Neuronal stem cell (in vitro differentiated cells): Measurements from ENCODE around the gene EFNB2. TPM values are rescaled to one million over a fixed set of nuclear protein-coding genes. Genes with fewer than 3 reads are reported as not detected.

Experiments
- DNase-seq: peaks from one replicate; pipeline ENCODE4 v3.0.0-alpha.2; 2013; ENCODE audit warnings: low spot score
- H2AFZ ChIP-seq: one replicate; pipeline ENCODE4 v1.6.1; 2013; ENCODE audit warnings: mild to moderate bottlenecking, low read length, inconsistent platforms
- H2AK5ac ChIP-seq: 2 replicates; pipeline ENCODE4 v1.6.1; 2013; ENCODE audit warnings: low read depth, mild to moderate bottlenecking, inconsistent platforms, low read length, moderate library complexity, mixed read lengths
- H2BK120ac ChIP-seq: 2 replicates; pipeline ENCODE4 v1.6.1; 2013; ENCODE audit warnings: low read depth, mild to moderate bottlenecking, inconsistent platforms, low read length, moderate library complexity, mixed read lengths
- H2BK12ac ChIP-seq: one replicate; pipeline ENCODE4 v1.6.1; 2013; ENCODE audit warnings: low read length, inconsistent platforms
- H2BK15ac ChIP-seq: 2 replicates; pipeline ENCODE4 v1.6.1; 2013; ENCODE audit warnings: mild to moderate bottlenecking, low read length, inconsistent platforms, mixed read lengths
- H2BK5ac ChIP-seq: one replicate; pipeline ENCODE4 v1.6.1; 2013; ENCODE audit warnings: inconsistent platforms, mild to moderate bottlenecking, low read length, moderate library complexity
- H3K14ac ChIP-seq: one replicate; pipeline ENCODE4 v1.6.1; 2013; ENCODE audit warnings: low read length, inconsistent platforms
- H3K18ac ChIP-seq: 2 replicates; pipeline ENCODE4 v1.6.1; 2013; ENCODE audit warnings: low read length, inconsistent platforms
- H3K23ac ChIP-seq: 2 replicates; pipeline ENCODE4 v1.6.1; 2013; ENCODE audit warnings: low read depth, mild to moderate bottlenecking, mixed read lengths, low read length, inconsistent platforms; ENCODE audit not compliant: poor library complexity
- H3K27ac ChIP-seq: replicated peaks from 3 replicates; pipeline ENCODE4 v1.5.1; 2013; ENCODE audit warnings: low read length, inconsistent platforms
- H3K27me3 ChIP-seq, 3 experiments: 2 replicates each; pipeline ENCODE4 v1.6.1; 2013; ENCODE audit warnings: low read length in 3 of 3, mild to moderate bottlenecking in 2 of 3, inconsistent platforms in 1 of 3, low read depth in 1 of 3, mixed read lengths in 1 of 3, moderate library complexity in 1 of 3; ENCODE audit not compliant: control insufficient read depth in 3 of 3, insufficient read depth in 3 of 3
- H3K36me3 ChIP-seq, 2 donors: replicated peaks in 1 of 2; 2 replicates each; pipeline ENCODE4 v1.6.1; 2013; ENCODE audit warnings: low read length in 2 of 2; ENCODE audit not compliant: control insufficient read depth in 2 of 2, insufficient read depth in 2 of 2
- H3K4ac ChIP-seq: 2 replicates; pipeline ENCODE4 v1.6.1; 2013; ENCODE audit warnings: inconsistent platforms, mild to moderate bottlenecking, low read length, moderate library complexity
- H3K4me1 ChIP-seq, 2 donors: 1 replicate in 1 of 2; 2 replicates in 1 of 2; pipeline ENCODE4 v1.6.1; 2013; ENCODE audit warnings: low read length in 2 of 2, low read depth in 1 of 2; ENCODE audit not compliant: control insufficient read depth in 2 of 2, insufficient read depth in 1 of 2
- H3K4me2 ChIP-seq: one replicate; pipeline ENCODE4 v1.6.1; 2013; ENCODE audit warnings: mild to moderate bottlenecking, low read length, inconsistent platforms; ENCODE audit not compliant: insufficient read depth, poor library complexity, severe bottlenecking
- H3K4me3 ChIP-seq, 2 donors: 2 replicates each; pipeline ENCODE4 v1.5.1; 2013; ENCODE audit warnings: low read length in 2 of 2, mild to moderate bottlenecking in 2 of 2, inconsistent platforms in 1 of 2, moderate library complexity in 1 of 2
- H3K79me1 ChIP-seq: one replicate; pipeline ENCODE4 v1.6.1; 2013; ENCODE audit warnings: low read depth, mild to moderate bottlenecking, inconsistent platforms, low read length, moderate library complexity
- H3K9ac ChIP-seq: one replicate; pipeline ENCODE4 v1.6.1; 2013; ENCODE audit warnings: mild to moderate bottlenecking, low read depth, low read length, inconsistent platforms; ENCODE audit not compliant: poor library complexity
- H3K9me3 ChIP-seq, 2 donors: replicated peaks in 1 of 2; 2 replicates each; pipeline versions ENCODE3 to v1.6.1; 2013; ENCODE audit warnings: low read length in 2 of 2, mild to moderate bottlenecking in 2 of 2, inconsistent platforms in 1 of 2, low read depth in 1 of 2, mixed read lengths in 1 of 2, moderate library complexity in 1 of 2; ENCODE audit not compliant: control insufficient read depth in 2 of 2, insufficient read depth in 1 of 2
- H4K8ac ChIP-seq: one replicate; pipeline ENCODE4 v1.6.1; 2013; ENCODE audit warnings: low read depth, mild to moderate bottlenecking, inconsistent platforms, low read length, moderate library complexity
- H4K91ac ChIP-seq: one replicate; pipeline ENCODE4 v1.6.1; 2013; ENCODE audit warnings: low read length, low read depth, mild to moderate bottlenecking, inconsistent platforms; ENCODE audit not compliant: poor library complexity
- WGBS, 2 donors: extraction: QIAGEN DNeasy Blood & Tissue Kit; methylation state at CpG; one replicate each; pipeline ENCODE4 v1.1.7; 2013; ENCODE audit warnings: missing lambda C conversion rate in 2 of 2, mixed read lengths in 1 of 2; ENCODE audit not compliant: insufficient read length in 2 of 2, insufficient replicate concordance in 1 of 2; ENCODE audit errors: extremely low coverage in 2 of 2; 5-methylcytosine and 5-hydroxymethylcytosine counted together
- polyA plus RNA-seq, 2 experiments: library from polyadenylated mRNA; stranded (reverse); fragments of 200-250 nt; gene quantifications; one replicate each; pipeline ENCODE4 v1.2.3, GENCODE V29; 2013

The EFNB2 gene, protein sequence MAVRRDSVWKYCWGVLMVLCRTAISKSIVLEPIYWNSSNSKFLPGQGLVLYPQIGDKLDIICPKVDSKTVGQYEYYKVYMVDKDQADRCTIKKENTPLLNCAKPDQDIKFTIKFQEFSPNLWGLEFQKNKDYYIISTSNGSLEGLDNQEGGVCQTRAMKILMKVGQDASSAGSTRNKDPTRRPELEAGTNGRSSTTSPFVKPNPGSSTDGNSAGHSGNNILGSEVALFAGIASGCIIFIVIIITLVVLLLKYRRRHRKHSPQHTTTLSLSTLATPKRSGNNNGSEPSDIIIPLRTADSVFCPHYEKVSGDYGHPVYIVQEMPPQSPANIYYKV
- 41.2 TPM for polyA plus RNA-seq (2013, experiment 1 of 2)
- polyA plus RNA-seq (2013, experiment 2 of 2) = 42.0 TPM

DNA sequence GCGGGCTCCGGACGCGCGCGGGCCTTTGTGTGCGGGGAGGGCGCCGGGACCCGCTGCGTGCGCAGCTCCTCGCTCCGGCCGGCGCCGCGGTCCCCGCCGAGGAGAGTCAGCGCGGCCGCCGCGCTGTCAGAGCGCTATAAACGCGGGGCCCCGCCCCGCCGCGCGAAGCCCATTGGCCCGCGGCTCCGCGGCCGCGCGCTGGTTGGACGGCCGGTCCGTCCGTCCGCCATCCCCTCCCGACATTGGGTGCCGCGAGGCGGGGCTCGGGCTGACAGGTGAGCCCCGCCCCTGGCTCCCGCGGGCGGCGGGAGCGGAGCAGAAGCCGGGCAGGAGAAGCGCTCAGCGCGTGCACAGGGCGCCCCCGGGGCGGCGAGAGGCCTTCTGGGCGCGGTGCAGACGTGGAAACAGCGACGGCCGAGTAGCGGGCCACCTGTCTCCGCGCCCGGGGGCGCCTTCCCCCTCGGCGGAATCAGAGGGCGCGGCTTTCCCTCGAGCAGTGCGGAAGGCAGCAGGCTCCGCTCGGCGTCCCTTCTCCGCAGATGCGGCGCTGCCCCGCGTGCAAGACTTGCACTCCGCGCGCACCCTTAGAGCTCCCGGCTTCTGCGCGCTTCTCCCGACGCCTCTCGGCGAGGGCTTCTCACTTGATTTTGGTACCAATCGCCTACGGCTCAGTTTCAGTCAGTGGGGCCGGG is at the start of gene EFNB2:
Gene EFNB2, minus strand, starts transcription at position 111 of the 692 bp plus-strand sequence. CDS start 698 bp downstream, outside the sequence.
- Histone ChIP-seq H3K9me3 (peaks cover 0 to 4% of the 10 kb centered on the region in 2 donors), H3K23ac (peak within 1 kb of the TSS; percentile 89), H3K27ac (peak within 1 kb of the TSS; percentile 35), H2BK12ac (peak within 1 kb of the TSS; percentile 41), H2BK120ac (peak within 1 kb of the TSS; percentile 94), H3K18ac (peak within 1 kb of the TSS; percentile 97), H3K36me3 (peaks cover 0 to 38% of the 10 kb centered on the region in 2 donors), H2BK5ac (peak within 1 kb of the TSS; percentile 84), H4K8ac (peak within 1 kb of the TSS; percentile 1), H3K4me2 (peak within 1 kb of the TSS; percentile 99), H2BK15ac (peak within 1 kb of the TSS; percentile 98), H2AFZ (peak within 1 kb of the TSS; percentile 87), H3K4ac (no peak within 1 kb of the TSS), H4K91ac (peak within 1 kb of the TSS; percentile 92), H3K4me1 (peaks cover 9 to 10% of the 10 kb centered on the region in 2 donors), H3K4me3 (peak within 1 kb of the TSS; percentile 96 to 100), H2AK5ac (no peak within 1 kb of the TSS), H3K27me3 (no peaks in the 10 kb centered on the region), H3K14ac (peak within 1 kb of the TSS; percentile 97), H3K79me1 (peaks cover 4% of the 10 kb centered on the region), H3K9ac (peak within 1 kb of the TSS; percentile 96)
- peak; percentile 94 for DNase-seq
- no CpG with 5 or more reads among the region's 102 CpGs for WGBS, 2 donors

DNA sequence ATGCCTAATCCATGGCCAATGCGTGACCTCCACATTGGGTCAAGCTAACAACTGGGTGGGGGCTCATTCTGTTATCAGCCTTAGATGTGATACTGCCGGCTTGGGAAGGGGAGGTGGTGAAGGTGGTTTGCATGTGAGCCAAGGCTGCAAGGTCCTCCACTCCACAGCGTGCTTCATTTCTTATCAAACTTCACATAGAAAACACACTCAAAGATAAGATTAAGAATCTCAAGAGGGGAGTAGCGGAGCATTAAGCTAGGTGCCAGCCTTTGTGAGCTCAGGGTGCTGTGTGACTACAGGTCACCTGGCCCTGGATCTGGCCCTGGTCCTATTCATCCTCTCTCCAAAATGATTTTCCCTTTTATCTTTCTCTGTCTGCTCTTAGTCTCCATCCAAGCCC is 45.8 kb upstream of the EFNB2 start:
- H3K23ac ChIP-seq = no peak overlapping the region
- H3K36me3 ChIP-seq = no peaks in the 10 kb centered on the region
- no peak overlapping the region for H2BK15ac ChIP-seq
- no peak overlapping the region for H4K91ac ChIP-seq
- peaks cover 7 to 18% of the 10 kb centered on the region in 2 donors for H3K9me3 ChIP-seq
- H2BK120ac ChIP-seq = no peak overlapping the region
- no peak overlapping the region for H3K27ac ChIP-seq
- no peak overlapping the region for H3K4ac ChIP-seq
- no peak overlapping the region for H3K4me2 ChIP-seq
- H3K9ac ChIP-seq = no peak overlapping the region
- H3K14ac ChIP-seq = no peak overlapping the region
- no peak for DNase-seq
- WGBS, 2 donors = no CpG with 5 or more reads among the region's 4 CpGs
- H3K27me3 ChIP-seq = no peaks in the 10 kb centered on the region
- H3K18ac ChIP-seq = no peak overlapping the region
- H3K79me1 ChIP-seq = peaks cover 2% of the 10 kb centered on the region
- H2AK5ac ChIP-seq = no peak overlapping the region
- no peak overlapping the region for H2BK12ac ChIP-seq
- no peak overlapping the region for H3K4me3 ChIP-seq
- H4K8ac ChIP-seq = no peak overlapping the region
- H2BK5ac ChIP-seq = no peak overlapping the region
- peaks cover 0 to 2% of the 10 kb centered on the region in 2 donors for H3K4me1 ChIP-seq
- H2AFZ ChIP-seq = no peak overlapping the region

DNA sequence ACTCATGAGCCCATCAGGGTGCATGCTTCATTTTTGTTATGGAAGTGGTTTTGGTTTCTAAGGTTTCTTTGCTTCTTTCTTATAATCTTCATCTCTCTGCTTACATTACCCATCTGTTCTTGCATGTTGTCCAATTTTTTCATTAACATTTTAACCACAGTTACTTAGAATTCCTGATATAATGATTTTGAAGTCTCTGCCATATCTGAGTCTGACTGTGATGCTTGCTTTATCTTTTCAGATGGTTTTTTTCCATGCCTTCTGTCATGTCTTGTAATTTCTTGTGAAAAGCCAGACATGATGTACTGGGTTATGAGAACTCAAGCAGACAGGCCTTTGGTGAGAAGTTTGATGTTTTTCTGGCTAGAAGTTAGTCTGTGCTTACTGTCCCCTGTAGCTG is 40.4 kb upstream of the EFNB2 start:
- H3K9ac ChIP-seq = no peak overlapping the region

DNA sequence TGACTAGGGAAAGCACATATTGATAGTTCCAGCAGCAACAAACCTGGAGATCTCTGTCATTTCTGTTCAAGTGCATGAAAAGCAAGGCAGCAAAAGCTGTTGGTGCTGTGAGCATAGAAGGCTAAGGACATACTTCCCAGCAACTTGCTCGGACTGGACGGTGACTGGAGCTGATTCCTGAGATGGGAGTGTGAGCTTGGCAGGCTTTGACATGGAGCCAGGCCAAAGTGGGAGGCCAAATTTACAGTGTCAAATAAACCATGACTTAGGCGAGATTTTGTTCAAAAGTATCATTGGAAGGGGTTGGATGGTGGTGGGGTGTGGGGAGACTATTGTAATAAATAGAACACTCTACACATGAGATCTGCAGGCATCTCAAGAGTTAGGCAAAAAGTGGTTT is 38.4 kb upstream of the EFNB2 start:
- no peak overlapping the region for H3K9ac ChIP-seq
- no peak overlapping the region for H2BK5ac ChIP-seq
- no CpG with 5 or more reads among the region's 3 CpGs for WGBS, 2 donors
- no peaks in the 10 kb centered on the region for H3K27me3 ChIP-seq
- peaks cover 2% of the 10 kb centered on the region for H3K79me1 ChIP-seq
- no peak overlapping the region for H2AFZ ChIP-seq
- no peak overlapping the region for H3K14ac ChIP-seq
- no peak overlapping the region for H3K4ac ChIP-seq
- no peak overlapping the region for H3K4me3 ChIP-seq
- H3K18ac ChIP-seq = no peak overlapping the region
- no peak overlapping the region for H2BK12ac ChIP-seq
- H2BK15ac ChIP-seq = no peak overlapping the region
- H3K9me3 ChIP-seq = peaks cover 0 to 2% of the 10 kb centered on the region in 2 donors
- H3K27ac ChIP-seq = no peak overlapping the region
- no peak overlapping the region for H4K91ac ChIP-seq
- H3K4me1 ChIP-seq = peaks cover 0 to 2% of the 10 kb centered on the region in 2 donors
- H3K23ac ChIP-seq = no peak overlapping the region
- no peaks in the 10 kb centered on the region for H3K36me3 ChIP-seq
- no peak overlapping the region for H2AK5ac ChIP-seq
- H4K8ac ChIP-seq = no peak overlapping the region
- H2BK120ac ChIP-seq = no peak overlapping the region
- no peak for DNase-seq
- no peak overlapping the region for H3K4me2 ChIP-seq

More for the DNA sequence above, 40.4 kb upstream of the EFNB2 start:
- Histone ChIP-seq H3K18ac (no peak overlapping the region), H2BK5ac (no peak overlapping the region), H3K27me3 (no peaks in the 10 kb centered on the region), H2AFZ (no peak overlapping the region), H2AK5ac (no peak overlapping the region), H3K4me2 (no peak overlapping the region), H3K4me3 (no peak overlapping the region), H3K27ac (no peak overlapping the region), H3K36me3 (no peaks in the 10 kb centered on the region), H3K14ac (no peak overlapping the region), H4K91ac (no peak overlapping the region), H3K4ac (no peak overlapping the region), H2BK120ac (no peak overlapping the region), H3K79me1 (peaks cover 2% of the 10 kb centered on the region), H3K23ac (no peak overlapping the region), H3K4me1 (peaks cover 0 to 2% of the 10 kb centered on the region in 2 donors), H3K9me3 (peaks cover 0 to 2% of the 10 kb centered on the region in 2 donors), H2BK12ac (no peak overlapping the region), H2BK15ac (no peak overlapping the region), H4K8ac (no peak overlapping the region)
- no peak for DNase-seq
